Fibroblast of lung (primary cell): ENCODE results near the gene ZNF711. TPM values are rescaled to one million over a fixed set of nuclear protein-coding genes. Genes with fewer than 3 reads are reported as not detected.

Source experiments
- DNase-seq, 2 donors: peaks; one replicate each; pipeline versions ENCODE4 v3.0.0 to v3.0.0-alpha.2; 2010; ENCODE audit warnings: low read depth in 2 of 2
- H2AFZ ChIP-seq: 2 replicates; pipeline ENCODE4 v1.5.1; 2012; ENCODE audit warnings: low read length, control low read depth, inconsistent platforms
- H3K27ac ChIP-seq: 2 replicates; pipeline ENCODE4 v1.5.1; 2011; ENCODE audit warnings: low read length, control low read depth; ENCODE audit not compliant: insufficient read depth
- H3K27me3 ChIP-seq: 2 replicates; pipeline ENCODE4 v1.5.1; 2011; ENCODE audit warnings: mild to moderate bottlenecking, low read length; ENCODE audit not compliant: control insufficient read depth, insufficient read depth
- H3K36me3 ChIP-seq: 2 replicates; pipeline ENCODE4 v1.5.1; 2011; ENCODE audit warnings: low read length; ENCODE audit not compliant: control insufficient read depth, insufficient read depth
- H3K4me1 ChIP-seq: 2 replicates; pipeline ENCODE4 v1.5.1; 2011; ENCODE audit warnings: low read length; ENCODE audit not compliant: control insufficient read depth, insufficient read depth; ENCODE audit errors: extremely low read depth
- H3K4me2 ChIP-seq: 2 replicates; pipeline ENCODE4 v1.5.1; 2011; ENCODE audit warnings: low read length, control low read depth; ENCODE audit not compliant: insufficient read depth; ENCODE audit errors: extremely low read depth
- H3K4me3 ChIP-seq, 4 experiments: fragments of 200-600 bp in 1 of 4; sonication (generic) in 1 of 4; replicated peaks in 1 of 4; 2 replicates each; pipeline ENCODE4 v1.5.1; 2011 to 2016; ENCODE audit warnings: low read length in 4 of 4, low read depth in 3 of 4, mild to moderate bottlenecking in 3 of 4, control low read depth in 2 of 4, inconsistent platforms in 1 of 4, mixed read lengths in 1 of 4; ENCODE audit not compliant: insufficient read depth in 1 of 4; ENCODE audit errors: control extremely low read depth in 1 of 4
- H3K79me2 ChIP-seq: 2 replicates; pipeline ENCODE4 v1.5.1; 2012; ENCODE audit warnings: mild to moderate bottlenecking, low read length, inconsistent platforms; ENCODE audit not compliant: control insufficient read depth, insufficient read depth
- H3K9ac ChIP-seq: 2 replicates; pipeline ENCODE4 v1.5.1; 2011; ENCODE audit warnings: mild to moderate bottlenecking, low read length, control low read depth; ENCODE audit not compliant: insufficient read depth
- H3K9me3 ChIP-seq: 2 replicates; pipeline ENCODE4 v1.5.1; 2012; ENCODE audit warnings: low read depth, low read length; ENCODE audit not compliant: control insufficient read depth, insufficient read depth
- H4K20me1 ChIP-seq: 2 replicates; pipeline ENCODE4 v1.5.1; 2011; ENCODE audit warnings: low read length; ENCODE audit not compliant: control insufficient read depth, insufficient read depth; ENCODE audit errors: extremely low read depth
- CTCF ChIP-seq, 2 donors: IDR thresholded peaks in 1 of 2; conservative IDR thresholded peaks in 1 of 2; 1 replicate in 1 of 2; 2 replicates in 1 of 2; pipeline ENCODE4 v1.5.1; 2011 to 2012; ENCODE audit warnings: low read length in 2 of 2, control low read depth in 1 of 2, inconsistent platforms in 1 of 2, low read depth in 1 of 2, mild to moderate bottlenecking in 1 of 2
- EZH2 ChIP-seq: IDR thresholded peaks from 2 replicates; pipeline ENCODE4 v1.5.1; 2012; ENCODE audit warnings: low read length, control low read depth, mild to moderate bottlenecking; ENCODE audit errors: missing control alignments
- polyA minus RNA-seq: library from RNA; depleted of rRNA, polyadenylated mRNA; stranded (reverse); fragments of >200 nt; gene quantifications from 2 replicates; pipeline ENCODE4 v1.2.3, GENCODE V29; 2011; ENCODE audit warnings: low replicate concordance
- polyA plus RNA-seq, 2 donors: library from polyadenylated mRNA; depleted of rRNA in 1 of 2; stranded (reverse) in 1 of 2; unstranded in 1 of 2; fragments of >200 nt; gene quantifications; 2 replicates each; pipeline ENCODE4 v1.2.1, GENCODE V29; 2011 to 2012; ENCODE audit warnings: missing spikeins in 1 of 2
- total RNA-seq: library from RNA; depleted of rRNA; stranded (reverse); fragments of >200 nt; gene quantifications from 2 replicates; pipeline ENCODE4 v1.2.1, GENCODE V29; 2014

The ZNF711 gene
- total RNA-seq (0.50 and 1.0 TPM in 2 replicates), polyA plus RNA-seq (0.42 and 0.52 TPM in 2 replicates), polyA minus RNA-seq (not detected in 2 replicates)
- 0.22 and 0.28 TPM in 2 replicates for polyA plus RNA-seq (2012)

GRCh38 chrX:85243761-85244449 is at the start of gene ZNF711, which contains the start of gene SATL1:
TSS of gene ZNF711 (plus strand) at chrX:85243991. CDS start at chrX:85247573, 3,582 bp downstream.
TSS of gene SATL1 (minus strand) at chrX:85243779. CDS start at chrX:85108968, 134,811 bp downstream.
- Histone ChIP-seq H3K27ac (no peak within 1 kb of the TSS), H3K9ac (no peak within 1 kb of the TSS)
- peak; percentile 61 to 73 for DNase-seq

GRCh38 chrX:85196319-85196718 is 47.5 kb upstream of the ZNF711 start:
- Histone ChIP-seq H3K4me1 (no peaks in the 10 kb centered on the region), H3K9me3 (no peaks in the 10 kb centered on the region), H3K9ac (no peak overlapping the region), H3K27me3 (no peaks in the 10 kb centered on the region), H2AFZ (no peak overlapping the region), H3K27ac (no peak overlapping the region), H4K20me1 (no peaks in the 10 kb centered on the region), H3K4me3 (no peak overlapping the region), H3K79me2 (no peaks in the 10 kb centered on the region), H3K36me3 (no peaks in the 10 kb centered on the region), H3K4me2 (no peak overlapping the region)
- TF ChIP-seq CTCF (conservative IDR thresholded peaks at IDR 0.05 in 1 of 2, IDR thresholded peaks at IDR 0.05 in 1 of 2; ENCODE audit: low read depth in 1 of 2, low read length in 2 of 2) (no peak), EZH2 (no peak)
- no peak for DNase-seq

More at GRCh38 chrX:85243761-85244449, at the start of gene ZNF711, which contains the start of gene SATL1:
- no peaks in the 10 kb centered on the region for H4K20me1 ChIP-seq
- no peaks in the 10 kb centered on the region for H3K79me2 ChIP-seq
- no peaks in the 10 kb centered on the region for H3K4me1 ChIP-seq
- peak within 1 kb of the TSS; percentile 81 for H2AFZ ChIP-seq
- H3K27me3 ChIP-seq: no peaks in the 10 kb centered on the region
- peak within 1 kb of the TSS; percentile 30 to 64 (median 54) for H3K4me3 ChIP-seq
- TF ChIP-seq CTCF (conservative IDR thresholded peaks at IDR 0.05 in 1 of 2, IDR thresholded peaks at IDR 0.05 in 1 of 2; ENCODE audit: low read depth in 1 of 2, low read length in 2 of 2) (no peak), EZH2 (no peak)
- H3K36me3 ChIP-seq: no peaks in the 10 kb centered on the region
- H3K4me2 ChIP-seq: peak within 1 kb of the TSS; percentile 75
- H3K9me3 ChIP-seq: no peaks in the 10 kb centered on the region

- Histone ChIP-seq H3K36me3 (no peaks in the 10 kb centered on the region), H2AFZ (no peak overlapping the region), H3K9me3 (no peaks in the 10 kb centered on the region), H3K27me3 (no peaks in the 10 kb centered on the region), H3K4me3 (no peak overlapping the region), H3K27ac (no peak overlapping the region), H4K20me1 (no peaks in the 10 kb centered on the region), H3K4me2 (no peak overlapping the region), H3K79me2 (no peaks in the 10 kb centered on the region), H3K9ac (no peak overlapping the region), H3K4me1 (no peaks in the 10 kb centered on the region)
- no peak for TF ChIP-seq EZH2
- TF ChIP-seq CTCF (conservative IDR thresholded peaks at IDR 0.05 in 1 of 2, IDR thresholded peaks at IDR 0.05 in 1 of 2; ENCODE audit: low read depth in 1 of 2, low read length in 2 of 2): no peak
- DNase-seq: no peak
These were observed 40.3 kb upstream of the ZNF711 start for GRCh38 chrX:85203461-85203970.
